Naive thymus-derived CD4-positive, alpha-beta T cell (primary cell): Measurements from ENCODE around the gene CCDC82. TPM values are rescaled to one million over a fixed set of nuclear protein-coding genes. Genes with fewer than 3 reads are reported as not detected.

Experiments
- ATAC-seq: fragments of 150-1000 bp; cut with Tn5 transposase; 2 replicates; pipeline ENCODE4 v1.10.0; 2021; ENCODE audit warnings: mild to moderate bottlenecking, moderate library complexity
- CTCF ChIA-PET: fragments of 350-600 bp; sonication (Branson Sonifier 250); formaldehyde crosslinking; loops from one replicate; lab custom pipeline; 2021; ENCODE audit warnings: antibody characterized with exemption; lab: Charles Lee
- POLR2A ChIA-PET: fragments of 350-600 bp; sonication (Branson Sonifier 250); formaldehyde crosslinking; loops from one replicate; lab custom pipeline; 2021; ENCODE audit warnings: antibody characterized with exemption, inconsistent platforms; lab: Charles Lee
- DNase-seq, 9 donors: peaks; one replicate each; pipeline versions ENCODE4 v3.0.0 to v3.0.0-alpha.2; 2020 to 2022; ENCODE audit warnings: mixed read lengths in 1 of 9
- H3K27ac ChIP-seq: one replicate; pipeline ENCODE4 v1.7.0; 2013; ENCODE audit warnings: mild to moderate bottlenecking, low read depth, low read length, moderate library complexity
- H3K27me3 ChIP-seq, 2 donors: one replicate each; pipeline ENCODE4 v1.7.0; 2013; ENCODE audit warnings: low read length in 2 of 2, mild to moderate bottlenecking in 2 of 2, moderate library complexity in 2 of 2; ENCODE audit not compliant: control insufficient read depth in 2 of 2, insufficient read depth in 2 of 2
- H3K36me3 ChIP-seq, 3 experiments: 1 replicate in 2 of 3; 2 replicates in 1 of 3; pipeline ENCODE4 v1.7.0; 2013; ENCODE audit warnings: low read length in 3 of 3, mild to moderate bottlenecking in 3 of 3, moderate library complexity in 1 of 3; ENCODE audit not compliant: insufficient read depth in 3 of 3, control insufficient read depth in 2 of 3
- H3K4me1 ChIP-seq, 2 donors: one replicate each; pipeline ENCODE4 v1.7.0; 2013; ENCODE audit warnings: low read length in 2 of 2, mild to moderate bottlenecking in 2 of 2, moderate library complexity in 1 of 2; ENCODE audit not compliant: control insufficient read depth in 2 of 2, insufficient read depth in 2 of 2
- H3K4me3 ChIP-seq: 2 replicates; pipeline ENCODE4 v1.7.0; 2013; ENCODE audit warnings: mild to moderate bottlenecking, low read length
- H3K9me3 ChIP-seq, 3 experiments: 1 replicate in 2 of 3; 2 replicates in 1 of 3; pipeline ENCODE4 v1.7.0; 2013; ENCODE audit warnings: low read length in 3 of 3; ENCODE audit not compliant: control insufficient read depth in 2 of 3
- H3K27ac Mint-ChIP-seq, 9 donors: one replicate each; pipeline ENCODE4 v1.8.0; 2020 to 2022; ENCODE audit warnings: mixed read lengths in 9 of 9, mild to moderate bottlenecking in 8 of 9, moderate library complexity in 5 of 9, inconsistent platforms in 2 of 9
- H3K27me3 Mint-ChIP-seq, 5 donors: one replicate each; pipeline ENCODE4 v1.8.0; 2021 to 2022; ENCODE audit warnings: mixed read lengths in 5 of 5, mild to moderate bottlenecking in 1 of 5
- H3K36me3 Mint-ChIP-seq, 5 donors: one replicate each; pipeline ENCODE4 v1.8.0; 2020 to 2022; ENCODE audit warnings: mixed read lengths in 5 of 5, mild to moderate bottlenecking in 3 of 5, inconsistent platforms in 1 of 5
- H3K4me1 Mint-ChIP-seq, 7 donors: one replicate each; pipeline ENCODE4 v1.8.0; 2020 to 2022; ENCODE audit warnings: mixed read lengths in 7 of 7, mild to moderate bottlenecking in 3 of 7, inconsistent platforms in 1 of 7
- H3K4me3 Mint-ChIP-seq, 10 donors: one replicate each; pipeline ENCODE4 v1.8.0; 2020 to 2022; ENCODE audit warnings: mild to moderate bottlenecking in 10 of 10, mixed read lengths in 10 of 10, moderate library complexity in 6 of 10, inconsistent platforms in 2 of 10
- H3K9me3 Mint-ChIP-seq, 11 donors: one replicate each; pipeline ENCODE4 v1.8.0; 2020 to 2022; ENCODE audit warnings: mixed read lengths in 11 of 11, mild to moderate bottlenecking in 4 of 11, inconsistent platforms in 1 of 11, moderate library complexity in 1 of 11
- intact Hi-C, 2 donors: fragments of 100-400 bp; cut with micrococcal nuclease; formaldehyde crosslinking; loops; one replicate each; pipeline ENCODE4 v1.15.1; 2023
- polyA plus RNA-seq, 2 donors: library from polyadenylated mRNA; unstranded; fragments of 300-500 nt; fragmentation: Illumina TruSeq; gene quantifications; one replicate each; pipeline ENCODE4 v1.2.3, GENCODE V29; 2021
- total RNA-seq, 6 experiments: library from RNA in 5 of 6; stranded (reverse) in 5 of 6; gene quantifications; 1 replicate in 5 of 6; 2 replicates in 1 of 6; pipeline ENCODE4 v1.2.3 and lab custom pipeline; 2021 to 2026

The CCDC82 gene
- total and polyA plus RNA-seq, 7 experiments from 2014 or later, result 21.9 to 46.2 (median 32.0) TPM

- Histone ChIP-seq H3K4me3 (no peak overlapping the region), H3K27ac (no peak overlapping the region), H3K4me1 (peaks cover 17 to 18% of the 10 kb centered on the region in 2 donors), H3K27me3 (no peaks in the 10 kb centered on the region), H3K36me3 (peaks cover 0 to 4% (median 0%) of the 10 kb centered on the region in 3 experiments), H3K9me3 (no peaks in the 10 kb centered on the region)
- ATAC-seq, result no peak
- Mint-ChIP-seq H3K4me3 (peak overlapping the region in 7 of 10 donors; percentile 4 to 99 (median 25)), H3K36me3 (peaks cover 0 to 20% (median 11%) of the 10 kb centered on the region in 5 donors), H3K27me3 (no peaks in the 10 kb centered on the region), H3K9me3 (peaks cover 0 to 11% (median 3%) of the 10 kb centered on the region in 11 donors), H3K27ac (peak overlapping the region in 2 of 9 donors; percentile 3 to 48), H3K4me1 (peaks cover 26 to 49% (median 46%) of the 10 kb centered on the region in 7 donors)
- no peak for DNase-seq
- CTCF ChIA-PET, result no interaction called here
- intact Hi-C loops, result loop anchor here (2.0 to 5.0 kb wide), 7 partner anchors 35 to 1900 kb away; partner anchors contain the start of genes ANKRD49 (in 1 of the 2), FUT4 (in 1 of the 2), MRE11 (in 1 of the 2) and SRSF8 (in 1 of the 2)
- POLR2A ChIA-PET, result interaction anchor here (0.6 kb wide), 1 partner anchor 316 kb away, joined by 3 read pairs; no protein-coding TSS in a partner anchor
Measured at GRCh38 chr11:96391698-96392307, 2.1 kb upstream of the CCDC82 start.

- H3K36me3 Mint-ChIP-seq, result peaks cover 0 to 20% (median 11%) of the 10 kb centered on the region in 5 donors
- intact Hi-C loops, result loop anchor here (1.0 to 5.0 kb wide), 13 partner anchors 47 to 1898 kb away; partner anchors contain the start of genes ANKRD49 (in 1 of the 2), CWC15 (in 1 of the 2), ENDOD1 (in 1 of the 2) and FUT4 (in 1 of the 2)
- H3K4me3 Mint-ChIP-seq, result peak overlapping the region; percentile 84 to 99 (median 94)
- H3K9me3 ChIP-seq, result no peaks in the 10 kb centered on the region
- ATAC-seq, result no peak
- DNase-seq, result no peak
- peaks cover 17 to 18% of the 10 kb centered on the region in 2 donors for H3K4me1 ChIP-seq
- peaks cover 0 to 11% (median 3%) of the 10 kb centered on the region in 11 donors for H3K9me3 Mint-ChIP-seq
- CTCF ChIA-PET, result interaction anchor here (1.0 to 1.5 kb wide), 4 partner anchors 9 to 558 kb away, joined by 3 to 7 read pairs (median 4); partner anchors contain the start of gene MAML2
- peak overlapping the region; percentile 86 for H3K27ac ChIP-seq
- H3K27me3 ChIP-seq, result no peaks in the 10 kb centered on the region
- H3K27ac Mint-ChIP-seq, result peak overlapping the region; percentile 71 to 97 (median 91)
- peaks cover 0 to 4% (median 0%) of the 10 kb centered on the region in 3 experiments for H3K36me3 ChIP-seq
- peak overlapping the region; percentile 66 for H3K4me3 ChIP-seq
- peaks cover 26 to 60% (median 55%) of the 10 kb centered on the region in 7 donors for H3K4me1 Mint-ChIP-seq
- POLR2A ChIA-PET, result interaction anchor here (0.6 to 2.1 kb wide), 7 partner anchors 12 to 1417 kb away, joined by 3 to 13 read pairs (median 4); partner anchors contain the start of genes CEP57, CWC15, FAM76B and KDM4D
- no peaks in the 10 kb centered on the region for H3K27me3 Mint-ChIP-seq
Measured at GRCh38 chr11:96390488-96390792, 728 bp upstream of the CCDC82 start.

GRCh38 chr11:96388891-96389719 lies 607 bp downstream of the CCDC82 start:
- Histone ChIP-seq H3K36me3 (peaks cover 0 to 4% (median 0%) of the 10 kb centered on the region in 3 experiments), H3K27me3 (no peaks in the 10 kb centered on the region), H3K4me3 (peak overlapping the region; percentile 66), H3K9me3 (no peaks in the 10 kb centered on the region), H3K27ac (peak overlapping the region; percentile 86), H3K4me1 (peaks cover 18% of the 10 kb centered on the region in 2 donors)
- H3K27me3 Mint-ChIP-seq, result no peaks in the 10 kb centered on the region
- peak overlapping the region; percentile 71 to 97 (median 91) for H3K27ac Mint-ChIP-seq
- peak; percentile 65 for ATAC-seq
- H3K4me3 Mint-ChIP-seq, result peak overlapping the region; percentile 84 to 99 (median 94)
- intact Hi-C loops, result loop anchor here (1.0 to 5.0 kb wide), 13 partner anchors 46 to 1416 kb away; partner anchors contain the start of genes CEP57 (in 1 of the 2), CWC15 (in 1 of the 2), ENDOD1 (in 1 of the 2) and FAM76B (in 1 of the 2)
- DNase-seq, result no peak
- H3K36me3 Mint-ChIP-seq, result peaks cover 2 to 25% (median 14%) of the 10 kb centered on the region in 5 donors
- ChIA-PET CTCF (interaction anchor here (0.7 to 2.2 kb wide), 11 partner anchors 7 to 1066 kb away, joined by 3 to 10 read pairs (median 4); partner anchors contain the start of gene MAML2), POLR2A (interaction anchor here (0.6 to 2.1 kb wide), 16 partner anchors 14 to 1416 kb away, joined by 3 to 13 read pairs (median 5); partner anchors contain the start of genes CEP57, CWC15, FAM76B and KDM4D)
- peaks cover 36 to 73% (median 66%) of the 10 kb centered on the region in 7 donors for H3K4me1 Mint-ChIP-seq
- H3K9me3 Mint-ChIP-seq, result peaks cover 0 to 11% (median 3%) of the 10 kb centered on the region in 11 donors

- H3K27ac ChIP-seq, result no peak overlapping the region
- no peak overlapping the region for H3K4me3 ChIP-seq
- ChIA-PET CTCF (no interaction called here), POLR2A (no interaction called here)
- no peak for DNase-seq
- intact Hi-C loops, result loop anchor here (5.0 kb wide), 3 partner anchors 148 to 463 kb away; partner anchors contain the start of gene MTMR2 (in 1 of the 2)
- H3K36me3 ChIP-seq, result peaks cover 0 to 11% (median 0%) of the 10 kb centered on the region in 3 experiments
- Mint-ChIP-seq H3K27ac (peak overlapping the region in 8 of 9 donors; percentile 14 to 86 (median 68)), H3K4me3 (peak overlapping the region in 6 of 10 donors; percentile 1 to 43 (median 26)), H3K36me3 (peaks cover 5 to 22% (median 10%) of the 10 kb centered on the region in 5 donors), H3K9me3 (no peaks in the 10 kb centered on the region), H3K27me3 (no peaks in the 10 kb centered on the region), H3K4me1 (peaks cover 27 to 67% (median 56%) of the 10 kb centered on the region in 7 donors)
- no peaks in the 10 kb centered on the region for H3K9me3 ChIP-seq
- H3K27me3 ChIP-seq, result no peaks in the 10 kb centered on the region
- peaks cover 8 to 14% of the 10 kb centered on the region in 2 donors for H3K4me1 ChIP-seq
- no peak for ATAC-seq
Measured at GRCh38 chr11:96385187-96385586, 4.5 kb downstream of the CCDC82 start.

GRCh38 chr11:96384156-96384555 lies 5.6 kb downstream of the CCDC82 start:
- Mint-ChIP-seq H3K9me3 (no peaks in the 10 kb centered on the region), H3K4me1 (peaks cover 29 to 66% (median 56%) of the 10 kb centered on the region in 7 donors), H3K27me3 (no peaks in the 10 kb centered on the region), H3K36me3 (peaks cover 5 to 31% (median 19%) of the 10 kb centered on the region in 5 donors), H3K4me3 (peak overlapping the region; percentile 30 to 84 (median 71)), H3K27ac (peak overlapping the region; percentile 72 to 93 (median 88))
- Histone ChIP-seq H3K36me3 (peaks cover 0 to 7% (median 5%) of the 10 kb centered on the region in 3 experiments), H3K27me3 (no peaks in the 10 kb centered on the region), H3K4me3 (no peak overlapping the region), H3K4me1 (peaks cover 8 to 14% of the 10 kb centered on the region in 2 donors), H3K27ac (peak overlapping the region; percentile 57), H3K9me3 (no peaks in the 10 kb centered on the region)
- intact Hi-C loops, result no loop called here
- ChIA-PET CTCF (interaction anchor here (0.7 to 0.8 kb wide), 3 partner anchors 10 to 1230 kb away, joined by 3 to 4 read pairs (median 3); no protein-coding TSS in a partner anchor), POLR2A (no interaction called here)
- peak in 4 of 9 donors; percentile 8 to 17 (median 12) for DNase-seq
- ATAC-seq, result no peak
